ENCODE measurements around the gene TIRAP.

Gene TIRAP

DNA sequence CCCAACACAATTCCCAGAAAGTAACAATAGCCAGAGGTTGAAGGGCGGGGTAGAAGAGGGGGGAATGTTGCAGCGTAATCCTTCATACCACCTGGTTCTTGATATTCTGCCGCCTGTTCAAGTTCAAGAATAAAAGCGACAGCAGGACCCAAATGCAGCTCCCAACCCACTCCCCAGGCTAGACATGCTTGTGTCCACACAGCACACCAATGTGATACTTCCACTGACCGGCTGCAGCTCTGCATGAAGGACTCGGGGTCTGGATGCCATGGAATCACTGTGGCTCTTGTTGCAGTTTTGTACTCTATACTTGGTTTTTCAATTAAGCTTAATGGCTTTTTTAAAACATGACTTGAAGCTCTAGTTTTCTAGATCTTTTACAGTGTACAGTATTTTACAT is 20.7 kb upstream of the TIRAP start:
- Histone ChIP-seq H3K36me3 (ENCODE audit: insufficient read depth, low read length) (peaks cover 71% of the 10 kb centered on the region), H3K9ac (ENCODE audit: insufficient read length) (no peak overlapping the region)
- TF ChIP-seq FOXP2 (optimal IDR thresholded peaks at IDR 0.05; ENCODE audit: control extremely low read depth, extremely low read length, insufficient read depth), result no peak
- TF ChIP-seq POLR2AphosphoS5 (IDR thresholded peaks at IDR 0.05; ENCODE audit: borderline replicate concordance, low read depth, low read length), result no peak
- no peak for TF ChIP-seq EZH2 (IDR thresholded peaks at IDR 0.05)

DNA sequence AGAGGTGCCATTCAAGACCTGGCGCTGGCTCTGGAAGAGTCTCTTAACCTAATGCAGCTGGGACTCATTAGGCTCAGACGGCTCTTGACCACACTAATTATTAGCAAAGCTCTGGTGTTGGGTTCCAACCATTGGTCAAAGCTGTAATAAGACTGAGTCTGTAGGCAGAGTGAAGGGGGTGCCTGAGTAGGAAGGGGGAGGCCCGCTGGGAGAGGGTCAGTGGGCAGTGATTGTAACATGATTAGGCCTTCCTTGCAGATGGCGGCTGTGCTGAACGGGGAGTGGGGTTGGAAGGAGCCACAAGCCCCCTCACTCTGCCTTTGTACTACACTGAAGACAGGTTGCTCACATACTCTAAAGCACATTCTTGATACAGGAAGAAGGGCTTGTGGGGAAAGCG is 19.4 kb upstream of the TIRAP start:
- TF ChIP-seq EZH2 (IDR thresholded peaks at IDR 0.05), result no peak
- no peak; the same call in 1 of the 2 replicates for TF ChIP-seq POLR2AphosphoS5 (IDR thresholded peaks at IDR 0.05; ENCODE audit: borderline replicate concordance, low read depth, low read length)
- TF ChIP-seq FOXP2 (optimal IDR thresholded peaks at IDR 0.05; ENCODE audit: control extremely low read depth, extremely low read length, insufficient read depth), result no peak
- H3K36me3 ChIP-seq (ENCODE audit: insufficient read depth, low read length), result peaks cover 71% of the 10 kb centered on the region
- no peak overlapping the region for H3K9ac ChIP-seq (ENCODE audit: insufficient read length)
- no peak overlapping the region for H3K27ac ChIP-seq
- no peaks in the 10 kb centered on the region for H3K9me3 ChIP-seq (ENCODE audit: low read depth, low read length)
- no peak for DNase-seq (ENCODE audit: low read depth, low spot score)
- no peak overlapping the region for H3K4me3 ChIP-seq

More for the DNA sequence above, 20.7 kb upstream of the TIRAP start:
- no peak overlapping the region for H3K4me3 ChIP-seq
- H3K27ac ChIP-seq, result no peak overlapping the region
- no peak for DNase-seq (ENCODE audit: low read depth, low spot score)
- no peaks in the 10 kb centered on the region for H3K9me3 ChIP-seq (ENCODE audit: low read depth, low read length)

DNA sequence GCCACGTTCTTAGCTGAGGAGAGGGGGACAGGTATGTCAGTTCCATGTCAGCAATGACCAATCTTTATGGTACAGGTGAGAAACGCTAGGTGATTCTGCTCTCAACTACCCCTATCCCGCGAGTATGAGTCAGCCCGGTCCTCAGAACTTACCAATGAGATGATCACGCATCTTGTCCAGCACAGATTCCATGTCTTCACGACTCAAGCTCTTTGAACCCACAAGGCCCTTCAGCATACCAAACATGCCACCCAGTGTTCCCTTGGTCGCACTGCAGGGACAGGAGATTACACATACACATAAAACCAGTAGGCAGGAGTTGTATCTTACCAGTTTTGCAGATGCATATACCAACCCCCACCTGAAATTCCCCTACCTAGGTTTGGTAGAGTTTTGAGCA is 17.1 kb upstream of the TIRAP start:
- TF ChIP-seq FOXP2 (optimal IDR thresholded peaks at IDR 0.05; ENCODE audit: control extremely low read depth, extremely low read length, insufficient read depth) (no peak), EZH2 (IDR thresholded peaks at IDR 0.05) (no peak), POLR2AphosphoS5 (IDR thresholded peaks at IDR 0.05; ENCODE audit: borderline replicate concordance, low read depth, low read length) (no peak; the same call in 1 of the 2 replicates)
- DNase-seq (ENCODE audit: low read depth, low spot score), result no peak
- Histone ChIP-seq H3K9me3 (ENCODE audit: low read depth, low read length) (no peaks in the 10 kb centered on the region), H3K36me3 (ENCODE audit: insufficient read depth, low read length) (peaks cover 68% of the 10 kb centered on the region), H3K9ac (ENCODE audit: insufficient read length) (no peak overlapping the region), H3K27ac (no peak overlapping the region), H3K4me3 (no peak overlapping the region)

DNA sequence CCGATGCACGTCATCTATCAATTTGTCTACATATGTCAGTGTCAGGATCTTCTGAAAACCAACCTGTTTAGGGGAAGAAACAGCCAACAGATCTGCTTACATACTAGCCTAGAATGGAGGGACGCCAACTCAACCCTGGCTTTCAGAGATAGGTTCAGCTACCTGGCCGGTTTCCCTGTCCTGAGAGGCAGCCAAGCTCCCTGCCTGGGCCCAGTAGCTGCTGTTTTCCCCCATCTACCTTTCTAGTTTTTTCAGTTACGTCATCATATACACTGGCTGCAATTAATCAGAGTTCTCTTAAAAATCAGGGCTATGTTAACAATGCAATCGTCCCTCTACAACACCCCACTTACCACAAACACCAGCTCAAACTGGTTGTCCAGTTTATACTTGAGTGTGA is 15.2 kb upstream of the TIRAP start:
- DNase-seq (ENCODE audit: low read depth, low spot score), result no peak
- H3K4me3 ChIP-seq, result peak overlapping the region; percentile 85
- H3K27ac ChIP-seq, result no peak overlapping the region
- TF ChIP-seq POLR2AphosphoS5 (IDR thresholded peaks at IDR 0.05; ENCODE audit: borderline replicate concordance, low read depth, low read length), result no peak
- TF ChIP-seq EZH2 (IDR thresholded peaks at IDR 0.05), result no peak
- no peak for TF ChIP-seq FOXP2 (optimal IDR thresholded peaks at IDR 0.05; ENCODE audit: control extremely low read depth, extremely low read length, insufficient read depth)
- no peaks in the 10 kb centered on the region for H3K9me3 ChIP-seq (ENCODE audit: low read depth, low read length)
- peaks cover 51% of the 10 kb centered on the region for H3K36me3 ChIP-seq (ENCODE audit: insufficient read depth, low read length)
- peak overlapping the region; percentile 90 for H3K9ac ChIP-seq (ENCODE audit: insufficient read length)

DNA sequence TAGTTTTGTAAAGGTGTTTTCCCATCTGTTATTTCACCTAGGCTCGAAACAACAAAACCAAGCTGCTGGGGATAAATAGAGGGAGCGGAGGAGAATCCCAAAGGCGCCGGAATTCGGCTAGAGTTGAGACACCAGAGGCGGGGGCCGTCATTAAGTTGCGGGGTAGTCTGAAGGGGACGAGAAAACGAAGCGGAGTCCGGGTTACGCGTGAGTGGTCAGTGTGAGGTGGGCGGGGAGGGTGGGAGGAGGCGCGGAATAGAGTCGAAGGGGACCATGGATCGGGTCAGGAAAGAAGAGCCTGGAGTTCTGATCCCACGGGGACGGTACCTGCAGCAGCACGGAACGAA is 14.6 kb upstream of the TIRAP start:
- Histone ChIP-seq H3K4me3 (peak overlapping the region; percentile 85), H3K9me3 (ENCODE audit: low read depth, low read length) (no peaks in the 10 kb centered on the region), H3K36me3 (ENCODE audit: insufficient read depth, low read length) (peaks cover 45% of the 10 kb centered on the region), H3K9ac (ENCODE audit: insufficient read length) (peak overlapping the region; percentile 90), H3K27ac (peak overlapping the region; percentile 67; the same call in 1 of the 2 replicates)
- no peak for TF ChIP-seq EZH2 (IDR thresholded peaks at IDR 0.05)
- TF ChIP-seq FOXP2 (optimal IDR thresholded peaks at IDR 0.05; ENCODE audit: control extremely low read depth, extremely low read length, insufficient read depth), result no peak
- TF ChIP-seq POLR2AphosphoS5 (IDR thresholded peaks at IDR 0.05; ENCODE audit: borderline replicate concordance, low read depth, low read length), result no peak
- DNase-seq (ENCODE audit: low read depth, low spot score), result no peak

DNA sequence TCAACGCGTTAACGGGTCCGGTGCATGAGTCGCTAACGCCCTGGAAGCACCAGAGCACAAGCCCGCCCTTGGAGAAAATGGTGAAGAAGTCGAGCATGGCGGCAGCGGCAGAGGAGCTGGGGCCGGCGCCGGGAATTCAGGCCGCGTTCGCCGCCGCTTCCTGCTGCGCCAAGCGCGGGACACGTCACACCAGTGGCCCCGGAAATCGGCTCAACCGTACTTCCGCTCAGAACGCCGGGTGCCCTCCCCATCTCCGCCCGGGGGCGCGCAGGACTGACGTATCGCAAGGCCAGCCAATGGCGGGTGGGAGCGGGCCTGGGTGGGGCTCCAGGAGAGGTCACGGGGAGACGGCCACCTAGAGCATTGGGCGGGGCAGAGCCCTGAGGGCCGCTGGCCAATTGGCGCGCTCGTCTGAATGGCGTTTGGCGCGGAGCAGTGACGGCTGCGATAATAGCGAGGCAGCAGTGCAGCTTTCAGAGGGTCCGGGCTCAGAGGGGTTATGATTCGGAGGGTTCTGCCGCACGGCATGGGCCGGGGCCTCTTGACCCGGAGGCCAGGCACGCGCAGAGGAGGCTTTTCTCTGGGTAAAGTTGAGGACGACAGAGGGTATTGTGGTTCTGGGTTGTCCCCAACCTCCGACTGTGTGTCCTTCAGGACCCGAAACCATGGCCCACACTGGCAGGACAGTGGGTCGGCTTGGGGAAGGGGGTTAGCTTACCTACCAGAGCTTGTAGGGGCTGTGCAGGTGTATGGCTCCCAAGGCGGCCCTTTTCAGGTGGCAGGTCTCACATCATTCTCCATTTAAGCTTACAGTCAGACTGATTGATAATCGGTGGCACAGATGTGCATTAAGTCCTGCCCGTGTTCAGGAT is 13.9 kb upstream of the TIRAP start, which contains the start of the genes FOXRED1 and SRPRA:
Gene FOXRED1 (plus strand): TSS at position 447 of the 872 bp plus-strand sequence. CDS start 53 bp downstream, at position 500.
Gene SRPRA (minus strand): TSS at position 188 of the 872 bp plus-strand sequence. CDS start 91 bp downstream, at position 97.
- no peaks in the 10 kb centered on the region for H3K9me3 ChIP-seq (ENCODE audit: low read depth, low read length)
- H3K27ac ChIP-seq, result peak within 1 kb of the TSS; percentile 67
- peak; percentile 87 for DNase-seq (ENCODE audit: low read depth, low spot score)
- TF ChIP-seq EZH2 (IDR thresholded peaks at IDR 0.05) (no peak), FOXP2 (optimal IDR thresholded peaks at IDR 0.05; ENCODE audit: control extremely low read depth, extremely low read length, insufficient read depth) (no peak), POLR2AphosphoS5 (IDR thresholded peaks at IDR 0.05; ENCODE audit: borderline replicate concordance, low read depth, low read length) (peak; percentile 83)
- peaks cover 39% of the 10 kb centered on the region for H3K36me3 ChIP-seq (ENCODE audit: insufficient read depth, low read length)
- H3K4me3 ChIP-seq, result peak within 1 kb of the TSS; percentile 85
- peak within 1 kb of the TSS; percentile 90 for H3K9ac ChIP-seq (ENCODE audit: insufficient read length)

DNA sequence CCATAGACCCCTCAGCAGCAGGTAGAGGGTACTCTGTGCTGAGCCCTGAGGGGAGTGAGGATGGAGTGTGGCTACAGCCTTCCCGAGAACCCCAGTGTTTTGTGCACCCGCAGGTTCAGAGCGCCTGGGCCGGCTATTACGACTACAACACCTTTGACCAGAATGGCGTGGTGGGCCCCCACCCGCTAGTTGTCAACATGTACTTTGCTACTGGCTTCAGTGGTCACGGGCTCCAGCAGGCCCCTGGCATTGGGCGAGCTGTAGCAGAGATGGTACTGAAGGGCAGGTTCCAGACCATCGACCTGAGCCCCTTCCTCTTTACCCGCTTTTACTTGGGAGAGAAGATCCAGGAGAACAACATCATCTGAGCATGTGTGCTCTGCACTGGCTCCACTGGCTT is 5.6 kb upstream of the TIRAP start:
- DNase-seq (ENCODE audit: low read depth, low spot score), result no peak
- peaks cover 3% of the 10 kb centered on the region; the same call in 1 of the 2 replicates for H3K36me3 ChIP-seq (ENCODE audit: insufficient read depth, low read length)
- no peaks in the 10 kb centered on the region for H3K9me3 ChIP-seq (ENCODE audit: low read depth, low read length)
- H3K27ac ChIP-seq, result no peak overlapping the region
- no peak for TF ChIP-seq EZH2 (IDR thresholded peaks at IDR 0.05)
- no peak for TF ChIP-seq POLR2AphosphoS5 (IDR thresholded peaks at IDR 0.05; ENCODE audit: borderline replicate concordance, low read depth, low read length)
- no peak for TF ChIP-seq FOXP2 (optimal IDR thresholded peaks at IDR 0.05; ENCODE audit: control extremely low read depth, extremely low read length, insufficient read depth)
- no peak overlapping the region for H3K4me3 ChIP-seq
- no peak overlapping the region for H3K9ac ChIP-seq (ENCODE audit: insufficient read length)

DNA sequence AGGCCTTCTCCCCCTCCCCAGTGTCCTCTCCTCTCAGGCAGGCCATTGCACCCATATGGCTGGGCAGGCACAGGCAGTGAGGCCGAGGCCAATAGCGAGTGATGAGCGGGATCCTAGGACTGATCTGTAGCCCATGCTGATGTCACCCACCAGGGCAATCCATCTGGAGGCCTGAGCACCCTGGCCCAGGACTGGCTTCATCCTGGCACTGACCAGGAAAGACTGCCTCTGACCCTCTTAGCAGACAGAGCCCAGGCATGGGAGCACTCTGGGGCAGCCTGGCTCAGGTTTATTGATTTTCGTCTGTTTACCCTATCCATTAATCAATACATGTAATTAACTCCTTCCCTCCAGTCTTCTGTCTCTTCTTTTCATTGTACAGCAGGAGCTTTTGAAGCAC is 5.1 kb upstream of the TIRAP start:
- TF ChIP-seq POLR2AphosphoS5 (IDR thresholded peaks at IDR 0.05; ENCODE audit: borderline replicate concordance, low read depth, low read length) (no peak), EZH2 (IDR thresholded peaks at IDR 0.05) (no peak), FOXP2 (optimal IDR thresholded peaks at IDR 0.05; ENCODE audit: control extremely low read depth, extremely low read length, insufficient read depth) (no peak)

More for the DNA sequence above, 5.1 kb upstream of the TIRAP start:
- H3K4me3 ChIP-seq, result no peak overlapping the region
- DNase-seq (ENCODE audit: low read depth, low spot score), result no peak
- no peak overlapping the region for H3K9ac ChIP-seq (ENCODE audit: insufficient read length)
- no peaks in the 10 kb centered on the region for H3K9me3 ChIP-seq (ENCODE audit: low read depth, low read length)
- no peak overlapping the region for H3K27ac ChIP-seq
- peaks cover 3% of the 10 kb centered on the region; the same call in 1 of the 2 replicates for H3K36me3 ChIP-seq (ENCODE audit: insufficient read depth, low read length)
